ENCODE data around the gene TESK2. TPM values are rescaled to one million over a fixed set of nuclear protein-coding genes. Genes with fewer than 3 reads are reported as not detected.
"Not testable (repeated sequence)": the region's sequence is repeated elsewhere in the genome, so short reads cannot be mapped to it uniquely, and the experiment has no call there.

Gene TESK2
- total and polyA plus RNA-seq, 11 donors = 0.50 to 4.7 (median 1.5) TPM

GRCh38 chr1:45492691-45493090 is 1.7 kb upstream of the TESK2 start:
- 83 to 94% (median 89%) methylated on average over 3 of the region's 3 CpGs for WGBS, 4 donors
- intact Hi-C loops (cut with DNase I) = loop anchor here in 9 of 10 donors (1.0 to 10.0 kb wide), 8 partner anchors 132 to 480 kb away; partner anchors contain the start of genes HECTD3 (in 7 of the 9), UROD (in 7 of the 9), MUTYH (in 1 of the 9) and TOE1 (in 1 of the 9)
- Histone ChIP-seq H3K4me3 (no peak overlapping the region), H3K27me3 (no peaks in the 10 kb centered on the region), H3K9me3 (no peaks in the 10 kb centered on the region), H3K4me1 (peaks cover 0 to 22% (median 12%) of the 10 kb centered on the region in 12 donors), H3K27ac (no peak overlapping the region), H3K36me3 (peaks cover 0 to 11% (median 0%) of the 10 kb centered on the region in 9 donors)
- TF ChIP-seq POLR2A (IDR thresholded peaks at IDR 0.05) (no peak), CTCF (IDR thresholded peaks at IDR 0.05) (no peak)
- ATAC-seq = no peak
- no peak for DNase-seq

- no peak for DNase-seq
- H3K27ac ChIP-seq = peak overlapping the region in 5 of 12 donors; percentile 25 to 87 (median 52)
- H3K9me3 ChIP-seq = no peaks in the 10 kb centered on the region
- intact Hi-C loops (cut with DNase I) = loop anchor here (1.0 to 10.0 kb wide), 11 partner anchors 131 to 479 kb away; partner anchors contain the start of genes HECTD3 (in 7 of the 10), UROD (in 7 of the 10), MUTYH (in 1 of the 10) and TOE1 (in 1 of the 10)
- H3K4me3 ChIP-seq = peak overlapping the region in 11 of 12 donors; percentile 60 to 99 (median 82)
- H3K36me3 ChIP-seq = peaks cover 0 to 11% (median 0%) of the 10 kb centered on the region in 9 donors
- H3K4me1 ChIP-seq = peaks cover 0 to 22% (median 12%) of the 10 kb centered on the region in 12 donors
- TF ChIP-seq CTCF (IDR thresholded peaks at IDR 0.05) (no peak), POLR2A (IDR thresholded peaks at IDR 0.05) (no peak)
- ATAC-seq = no peak
- 52 to 53% (median 53%) methylated on average over 19 of the region's 19 CpGs for WGBS, 4 donors
- H3K27me3 ChIP-seq = no peaks in the 10 kb centered on the region
Observed at GRCh38 chr1:45491487-45492260, 711 bp upstream of the TESK2 start.

- DNase-seq (no peak), ATAC-seq (no peak)
- peak overlapping the region; percentile 60 to 99 (median 79) for H3K4me3 ChIP-seq
- peaks cover 0 to 22% (median 11%) of the 10 kb centered on the region in 12 donors for H3K4me1 ChIP-seq
- intact Hi-C loops (cut with DNase I) = loop anchor here in 9 of 10 donors (2.0 to 10.0 kb wide), 7 partner anchors 129 to 478 kb away; partner anchors contain the start of genes HECTD3 (in 7 of the 9), UROD (in 7 of the 9), MUTYH (in 1 of the 9) and TOE1 (in 1 of the 9)
- TF ChIP-seq CTCF (IDR thresholded peaks at IDR 0.05) = no peak
- TF ChIP-seq POLR2A (IDR thresholded peaks at IDR 0.05) = no peak
- no peaks in the 10 kb centered on the region for H3K27me3 ChIP-seq
- no peaks in the 10 kb centered on the region for H3K9me3 ChIP-seq
- H3K27ac ChIP-seq = peak overlapping the region in 11 of 12 donors; percentile 34 to 87 (median 69)
- H3K36me3 ChIP-seq = peaks cover 0 to 11% (median 0%) of the 10 kb centered on the region in 9 donors
- WGBS, 4 donors = 4 to 8% (median 7%) methylated on average over 17 of the region's 17 CpGs
Observed at GRCh38 chr1:45490121-45490625, 790 bp downstream of the TESK2 start.

- intact Hi-C loops (cut with DNase I) = loop anchor here in 1 of 10 donors (2.0 kb wide), 1 partner anchor 43 kb away; no protein-coding TSS in a partner anchor
- not testable (repeated sequence) for ATAC-seq, H3K27me3 ChIP-seq, H3K9me3 ChIP-seq, DNase-seq, H3K36me3 ChIP-seq, H3K27ac ChIP-seq
- peak overlapping the region in 3 of 12 donors; percentile 82 to 99 (median 98) for H3K4me3 ChIP-seq
- H3K4me1 ChIP-seq = peaks cover 0 to 22% (median 11%) of the 10 kb centered on the region in 12 donors
- WGBS, 4 donors = 80 to 86% (median 84%) methylated on average over 14 of the region's 14 CpGs
Observed at GRCh38 chr1:45489379-45489778, 1.6 kb downstream of the TESK2 start.

All from heart left ventricle (tissue), 16 donors.